HG03457 (cell line): Measurements from ENCODE around the gene PDCD7.
"Not testable (repeated sequence)": the region's sequence is repeated elsewhere in the genome, so short reads cannot be mapped to it uniquely, and the experiment has no call there.

Source experiments
- ATAC-seq: cut with Tn5 transposase; IDR thresholded peaks from one replicate; pipeline ENCODE4 v1.9.1; 2021; ENCODE audit warnings: moderate number of reproducible peaks; ENCODE audit not compliant: unreplicated experiment

Gene PDCD7

GRCh38 chr15:65130941-65131340 lies 2.7 kb downstream of the PDCD7 start:
- no peak for ATAC-seq

GRCh38 chr15:65115542-65115941 lies 18.1 kb downstream of the PDCD7 start:
- ATAC-seq = no peak

GRCh38 chr15:65115086-65115485 lies 18.5 kb downstream of the PDCD7 start, which contains the start of gene UBAP1L:
TSS of gene UBAP1L (minus strand) at chr15:65115200. CDS start at chr15:65106215, 8,985 bp downstream.
- ATAC-seq = no peak

GRCh38 chr15:65110676-65111292 lies 22.8 kb downstream of the PDCD7 start:
- ATAC-seq = no peak

GRCh38 chr15:65106011-65106590 lies 27.5 kb downstream of the PDCD7 start:
- ATAC-seq = no peak

GRCh38 chr15:65105038-65105437 lies 28.6 kb downstream of the PDCD7 start:
- ATAC-seq = no peak

GRCh38 chr15:65102912-65103311 lies 30.7 kb downstream of the PDCD7 start:
- ATAC-seq = no peak

GRCh38 chr15:65101891-65102708 lies 31.5 kb downstream of the PDCD7 start:
- no peak for ATAC-seq

GRCh38 chr15:65101411-65101890 lies 32.2 kb downstream of the PDCD7 start:
- ATAC-seq = no peak

- no peak for ATAC-seq
Measured at GRCh38 chr15:65100442-65100841, 33.2 kb downstream of the PDCD7 start.

- not testable (repeated sequence) for ATAC-seq
Measured at GRCh38 chr15:65099801-65100200, 33.8 kb downstream of the PDCD7 start.

- no peak for ATAC-seq
Measured at GRCh38 chr15:65099336-65099735, 34.3 kb downstream of the PDCD7 start.

GRCh38 chr15:65097651-65098263 lies 35.9 kb downstream of the PDCD7 start:
- no peak for ATAC-seq

- no peak for ATAC-seq
Measured at GRCh38 chr15:65096481-65097385, 36.9 kb downstream of the PDCD7 start.

GRCh38 chr15:65095747-65096104 lies 37.9 kb downstream of the PDCD7 start:
- ATAC-seq = no peak

GRCh38 chr15:65095011-65095746 lies 38.4 kb downstream of the PDCD7 start:
- no peak for ATAC-seq

GRCh38 chr15:65094294-65094995 lies 39.2 kb downstream of the PDCD7 start:
- no peak for ATAC-seq

GRCh38 chr15:65093793-65094170 lies 39.8 kb downstream of the PDCD7 start:
- ATAC-seq = not testable (repeated sequence)
